Suprapubic skin (tissue), 4 donors: ENCODE results near the gene CEP76.

Source experiments
- POLR2A ChIP-seq, 2 donors: fragments of 450-650 bp; IDR thresholded peaks; one replicate each; pipeline ENCODE4 v1.6.1; 2017; ENCODE audit warnings: antibody characterized with exemption in 2 of 2, mild to moderate bottlenecking in 2 of 2, moderate library complexity in 2 of 2
- POLR2AphosphoS5 ChIP-seq, 3 donors: sonication (generic); formaldehyde crosslinking; IDR thresholded peaks; one replicate each; pipeline ENCODE4 v1.6.1; 2017; ENCODE audit warnings: antibody characterized with exemption in 3 of 3
- TF ChIP-seq, protein P1 (sequence below), 2 donors: fragments of 200-600 bp in 1 of 2; fragments of 450-650 bp in 1 of 2; sonication (generic) in 1 of 2; IDR thresholded peaks; one replicate each; pipeline ENCODE4 v1.5.1; 2016 to 2019; ENCODE audit warnings: antibody characterized with exemption in 2 of 2, mild to moderate bottlenecking in 1 of 2, moderate library complexity in 1 of 2

- TF ChIP-seq, protein P1, sequence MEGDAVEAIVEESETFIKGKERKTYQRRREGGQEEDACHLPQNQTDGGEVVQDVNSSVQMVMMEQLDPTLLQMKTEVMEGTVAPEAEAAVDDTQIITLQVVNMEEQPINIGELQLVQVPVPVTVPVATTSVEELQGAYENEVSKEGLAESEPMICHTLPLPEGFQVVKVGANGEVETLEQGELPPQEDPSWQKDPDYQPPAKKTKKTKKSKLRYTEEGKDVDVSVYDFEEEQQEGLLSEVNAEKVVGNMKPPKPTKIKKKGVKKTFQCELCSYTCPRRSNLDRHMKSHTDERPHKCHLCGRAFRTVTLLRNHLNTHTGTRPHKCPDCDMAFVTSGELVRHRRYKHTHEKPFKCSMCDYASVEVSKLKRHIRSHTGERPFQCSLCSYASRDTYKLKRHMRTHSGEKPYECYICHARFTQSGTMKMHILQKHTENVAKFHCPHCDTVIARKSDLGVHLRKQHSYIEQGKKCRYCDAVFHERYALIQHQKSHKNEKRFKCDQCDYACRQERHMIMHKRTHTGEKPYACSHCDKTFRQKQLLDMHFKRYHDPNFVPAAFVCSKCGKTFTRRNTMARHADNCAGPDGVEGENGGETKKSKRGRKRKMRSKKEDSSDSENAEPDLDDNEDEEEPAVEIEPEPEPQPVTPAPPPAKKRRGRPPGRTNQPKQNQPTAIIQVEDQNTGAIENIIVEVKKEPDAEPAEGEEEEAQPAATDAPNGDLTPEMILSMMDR (IDR thresholded peaks at IDR 0.05) = no peak
- TF ChIP-seq POLR2AphosphoS5 (IDR thresholded peaks at IDR 0.05) = no peak
- TF ChIP-seq POLR2A (IDR thresholded peaks at IDR 0.05) = no peak
Measured at GRCh38 chr18:12654971-12655370, 47.6 kb downstream of the CEP76 start.
